H1 (cell line): Measurements from ENCODE around the gene METTL1.

Experiments used
- EZH2 ChIP-seq: fragments of 200-600 bp; sonication (generic); IDR thresholded peaks from 2 replicates; pipeline ENCODE4 v1.7.1; 2012; ENCODE audit warnings: low read depth, mild to moderate bottlenecking, moderate library complexity, low read length, inconsistent platforms; ENCODE audit not compliant: severe bottlenecking
- GABPA ChIP-seq: IDR thresholded peaks from 2 replicates; pipeline ENCODE4 v1.6.1; 2011; ENCODE audit warnings: mild to moderate bottlenecking, low read length, moderate library complexity, borderline replicate concordance; ENCODE audit not compliant: insufficient read depth
- HDAC6 ChIP-seq: IDR thresholded peaks from one replicate; pipeline ENCODE4 v1.7.1; 2012; ENCODE audit warnings: low read depth, mild to moderate bottlenecking, inconsistent platforms, low read length, moderate library complexity
- JUN ChIP-seq: IDR thresholded peaks from 2 replicates; pipeline ENCODE4 v1.6.1; 2011; ENCODE audit warnings: low read depth, mild to moderate bottlenecking, improper control_type of control experiment, low read length
- PHF8 ChIP-seq: fragments of 200-600 bp; sonication (generic); conservative IDR thresholded peaks from 2 replicates; pipeline ENCODE4 v1.7.1; 2012; ENCODE audit warnings: low read depth, mild to moderate bottlenecking, inconsistent platforms, low read length, moderate library complexity
- POLR2A ChIP-seq, 2 experiments: IDR thresholded peaks; 1 replicate in 1 of 2; 2 replicates in 1 of 2; pipeline ENCODE4 v1.6.1; 2011; ENCODE audit warnings: low read depth in 2 of 2, low read length in 2 of 2, mild to moderate bottlenecking in 2 of 2; ENCODE audit errors: control extremely low read depth in 1 of 2
- SAP30 ChIP-seq: fragments of 300-600 bp; sonication (generic); IDR thresholded peaks from 2 replicates; pipeline ENCODE4 v1.7.1; 2012; ENCODE audit warnings: low read length, moderate library complexity, mild to moderate bottlenecking, inconsistent platforms; ENCODE audit not compliant: insufficient read depth, insufficient replicate concordance
- SIN3A ChIP-seq, 2 experiments: IDR thresholded peaks in 1 of 2; conservative IDR thresholded peaks in 1 of 2; 2 replicates each; pipeline ENCODE4 v1.6.1; 2011 to 2012; ENCODE audit warnings: low read length in 2 of 2, improper control_type of control experiment in 1 of 2, low read depth in 1 of 2, mild to moderate bottlenecking in 1 of 2
- SP4 ChIP-seq: IDR thresholded peaks from 2 replicates; pipeline ENCODE4 v1.6.1; 2012; ENCODE audit warnings: low read length, inconsistent platforms
- TF ChIP-seq, protein P1 (sequence below), 3 experiments: IDR thresholded peaks; 1 replicate in 2 of 3; 2 replicates in 1 of 3; pipeline versions ENCODE4 v1.5.1 to v1.6.1; 2011; ENCODE audit warnings: low read length in 3 of 3, mild to moderate bottlenecking in 3 of 3, inconsistent platforms in 2 of 3, low read depth in 1 of 3, moderate library complexity in 1 of 3; ENCODE audit not compliant: insufficient read depth in 1 of 3; ENCODE audit errors: control extremely low read depth in 1 of 3
- TF ChIP-seq, protein P2 (sequence below): IDR thresholded peaks from 2 replicates; pipeline ENCODE4 v1.6.1; 2012; ENCODE audit warnings: inconsistent platforms
- TF ChIP-seq, protein P3 (sequence below): fragments of 300-600 bp; sonication (generic); IDR thresholded peaks from 2 replicates; pipeline ENCODE4 v1.7.1; 2012; ENCODE audit warnings: low read length, moderate library complexity, mild to moderate bottlenecking, inconsistent platforms; ENCODE audit not compliant: insufficient replicate concordance
- TF ChIP-seq, protein P4 (sequence below): IDR thresholded peaks from 2 replicates; pipeline ENCODE4 v1.6.1; 2011; ENCODE audit warnings: low read depth, mild to moderate bottlenecking, low read length; ENCODE audit not compliant: insufficient read depth

DNA sequence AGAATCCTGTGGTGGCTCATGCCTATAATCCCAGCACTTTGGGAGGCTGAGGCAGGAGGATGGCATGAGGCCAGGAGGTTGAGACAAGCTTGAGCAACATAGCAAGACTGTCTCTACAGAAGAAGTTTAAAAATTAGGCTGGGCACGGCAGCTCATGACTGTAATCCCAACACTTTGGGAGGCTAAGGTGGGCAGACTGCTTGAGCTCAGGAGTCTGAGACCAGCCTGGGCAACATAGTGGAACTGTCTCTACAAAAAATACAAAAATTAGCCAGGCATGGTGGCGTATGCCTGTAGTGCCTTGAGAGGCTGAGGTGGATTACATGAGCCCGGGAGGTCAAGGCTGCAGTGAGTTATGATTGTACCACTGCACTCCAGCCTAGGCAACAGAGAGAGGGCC lies 4.0 kb downstream of the METTL1 start:
- TF ChIP-seq POLR2A (IDR thresholded peaks at IDR 0.05; ENCODE audit: control extremely low read depth in 1 of 2, low read depth in 2 of 2, low read length in 2 of 2) (no peak), JUN (no peak), EZH2 (no peak), GABPA (no peak), PHF8 (no peak), SIN3A (conservative IDR thresholded peaks at IDR 0.05 in 1 of 2, IDR thresholded peaks at IDR 0.05 in 1 of 2; ENCODE audit: low read depth in 1 of 2, low read length in 2 of 2) (no peak), SP4 (no peak), SAP30 (no peak), HDAC6 (no peak)
- TF ChIP-seq, protein P1, sequence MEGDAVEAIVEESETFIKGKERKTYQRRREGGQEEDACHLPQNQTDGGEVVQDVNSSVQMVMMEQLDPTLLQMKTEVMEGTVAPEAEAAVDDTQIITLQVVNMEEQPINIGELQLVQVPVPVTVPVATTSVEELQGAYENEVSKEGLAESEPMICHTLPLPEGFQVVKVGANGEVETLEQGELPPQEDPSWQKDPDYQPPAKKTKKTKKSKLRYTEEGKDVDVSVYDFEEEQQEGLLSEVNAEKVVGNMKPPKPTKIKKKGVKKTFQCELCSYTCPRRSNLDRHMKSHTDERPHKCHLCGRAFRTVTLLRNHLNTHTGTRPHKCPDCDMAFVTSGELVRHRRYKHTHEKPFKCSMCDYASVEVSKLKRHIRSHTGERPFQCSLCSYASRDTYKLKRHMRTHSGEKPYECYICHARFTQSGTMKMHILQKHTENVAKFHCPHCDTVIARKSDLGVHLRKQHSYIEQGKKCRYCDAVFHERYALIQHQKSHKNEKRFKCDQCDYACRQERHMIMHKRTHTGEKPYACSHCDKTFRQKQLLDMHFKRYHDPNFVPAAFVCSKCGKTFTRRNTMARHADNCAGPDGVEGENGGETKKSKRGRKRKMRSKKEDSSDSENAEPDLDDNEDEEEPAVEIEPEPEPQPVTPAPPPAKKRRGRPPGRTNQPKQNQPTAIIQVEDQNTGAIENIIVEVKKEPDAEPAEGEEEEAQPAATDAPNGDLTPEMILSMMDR (IDR thresholded peaks at IDR 0.05; ENCODE audit: control extremely low read depth in 1 of 3, insufficient read depth in 1 of 3, low read depth in 1 of 3, low read length in 3 of 3), result no peak
- TF ChIP-seq, protein P2, sequence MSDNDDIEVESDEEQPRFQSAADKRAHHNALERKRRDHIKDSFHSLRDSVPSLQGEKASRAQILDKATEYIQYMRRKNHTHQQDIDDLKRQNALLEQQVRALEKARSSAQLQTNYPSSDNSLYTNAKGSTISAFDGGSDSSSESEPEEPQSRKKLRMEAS, result no peak
- TF ChIP-seq, protein P3, sequence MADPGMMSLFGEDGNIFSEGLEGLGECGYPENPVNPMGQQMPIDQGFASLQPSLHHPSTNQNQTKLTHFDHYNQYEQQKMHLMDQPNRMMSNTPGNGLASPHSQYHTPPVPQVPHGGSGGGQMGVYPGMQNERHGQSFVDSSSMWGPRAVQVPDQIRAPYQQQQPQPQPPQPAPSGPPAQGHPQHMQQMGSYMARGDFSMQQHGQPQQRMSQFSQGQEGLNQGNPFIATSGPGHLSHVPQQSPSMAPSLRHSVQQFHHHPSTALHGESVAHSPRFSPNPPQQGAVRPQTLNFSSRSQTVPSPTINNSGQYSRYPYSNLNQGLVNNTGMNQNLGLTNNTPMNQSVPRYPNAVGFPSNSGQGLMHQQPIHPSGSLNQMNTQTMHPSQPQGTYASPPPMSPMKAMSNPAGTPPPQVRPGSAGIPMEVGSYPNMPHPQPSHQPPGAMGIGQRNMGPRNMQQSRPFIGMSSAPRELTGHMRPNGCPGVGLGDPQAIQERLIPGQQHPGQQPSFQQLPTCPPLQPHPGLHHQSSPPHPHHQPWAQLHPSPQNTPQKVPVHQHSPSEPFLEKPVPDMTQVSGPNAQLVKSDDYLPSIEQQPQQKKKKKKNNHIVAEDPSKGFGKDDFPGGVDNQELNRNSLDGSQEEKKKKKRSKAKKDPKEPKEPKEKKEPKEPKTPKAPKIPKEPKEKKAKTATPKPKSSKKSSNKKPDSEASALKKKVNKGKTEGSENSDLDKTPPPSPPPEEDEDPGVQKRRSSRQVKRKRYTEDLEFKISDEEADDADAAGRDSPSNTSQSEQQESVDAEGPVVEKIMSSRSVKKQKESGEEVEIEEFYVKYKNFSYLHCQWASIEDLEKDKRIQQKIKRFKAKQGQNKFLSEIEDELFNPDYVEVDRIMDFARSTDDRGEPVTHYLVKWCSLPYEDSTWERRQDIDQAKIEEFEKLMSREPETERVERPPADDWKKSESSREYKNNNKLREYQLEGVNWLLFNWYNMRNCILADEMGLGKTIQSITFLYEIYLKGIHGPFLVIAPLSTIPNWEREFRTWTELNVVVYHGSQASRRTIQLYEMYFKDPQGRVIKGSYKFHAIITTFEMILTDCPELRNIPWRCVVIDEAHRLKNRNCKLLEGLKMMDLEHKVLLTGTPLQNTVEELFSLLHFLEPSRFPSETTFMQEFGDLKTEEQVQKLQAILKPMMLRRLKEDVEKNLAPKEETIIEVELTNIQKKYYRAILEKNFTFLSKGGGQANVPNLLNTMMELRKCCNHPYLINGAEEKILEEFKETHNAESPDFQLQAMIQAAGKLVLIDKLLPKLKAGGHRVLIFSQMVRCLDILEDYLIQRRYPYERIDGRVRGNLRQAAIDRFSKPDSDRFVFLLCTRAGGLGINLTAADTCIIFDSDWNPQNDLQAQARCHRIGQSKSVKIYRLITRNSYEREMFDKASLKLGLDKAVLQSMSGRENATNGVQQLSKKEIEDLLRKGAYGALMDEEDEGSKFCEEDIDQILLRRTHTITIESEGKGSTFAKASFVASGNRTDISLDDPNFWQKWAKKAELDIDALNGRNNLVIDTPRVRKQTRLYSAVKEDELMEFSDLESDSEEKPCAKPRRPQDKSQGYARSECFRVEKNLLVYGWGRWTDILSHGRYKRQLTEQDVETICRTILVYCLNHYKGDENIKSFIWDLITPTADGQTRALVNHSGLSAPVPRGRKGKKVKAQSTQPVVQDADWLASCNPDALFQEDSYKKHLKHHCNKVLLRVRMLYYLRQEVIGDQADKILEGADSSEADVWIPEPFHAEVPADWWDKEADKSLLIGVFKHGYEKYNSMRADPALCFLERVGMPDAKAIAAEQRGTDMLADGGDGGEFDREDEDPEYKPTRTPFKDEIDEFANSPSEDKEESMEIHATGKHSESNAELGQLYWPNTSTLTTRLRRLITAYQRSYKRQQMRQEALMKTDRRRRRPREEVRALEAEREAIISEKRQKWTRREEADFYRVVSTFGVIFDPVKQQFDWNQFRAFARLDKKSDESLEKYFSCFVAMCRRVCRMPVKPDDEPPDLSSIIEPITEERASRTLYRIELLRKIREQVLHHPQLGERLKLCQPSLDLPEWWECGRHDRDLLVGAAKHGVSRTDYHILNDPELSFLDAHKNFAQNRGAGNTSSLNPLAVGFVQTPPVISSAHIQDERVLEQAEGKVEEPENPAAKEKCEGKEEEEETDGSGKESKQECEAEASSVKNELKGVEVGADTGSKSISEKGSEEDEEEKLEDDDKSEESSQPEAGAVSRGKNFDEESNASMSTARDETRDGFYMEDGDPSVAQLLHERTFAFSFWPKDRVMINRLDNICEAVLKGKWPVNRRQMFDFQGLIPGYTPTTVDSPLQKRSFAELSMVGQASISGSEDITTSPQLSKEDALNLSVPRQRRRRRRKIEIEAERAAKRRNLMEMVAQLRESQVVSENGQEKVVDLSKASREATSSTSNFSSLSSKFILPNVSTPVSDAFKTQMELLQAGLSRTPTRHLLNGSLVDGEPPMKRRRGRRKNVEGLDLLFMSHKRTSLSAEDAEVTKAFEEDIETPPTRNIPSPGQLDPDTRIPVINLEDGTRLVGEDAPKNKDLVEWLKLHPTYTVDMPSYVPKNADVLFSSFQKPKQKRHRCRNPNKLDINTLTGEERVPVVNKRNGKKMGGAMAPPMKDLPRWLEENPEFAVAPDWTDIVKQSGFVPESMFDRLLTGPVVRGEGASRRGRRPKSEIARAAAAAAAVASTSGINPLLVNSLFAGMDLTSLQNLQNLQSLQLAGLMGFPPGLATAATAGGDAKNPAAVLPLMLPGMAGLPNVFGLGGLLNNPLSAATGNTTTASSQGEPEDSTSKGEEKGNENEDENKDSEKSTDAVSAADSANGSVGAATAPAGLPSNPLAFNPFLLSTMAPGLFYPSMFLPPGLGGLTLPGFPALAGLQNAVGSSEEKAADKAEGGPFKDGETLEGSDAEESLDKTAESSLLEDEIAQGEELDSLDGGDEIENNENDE, result no peak
- TF ChIP-seq, protein P4, sequence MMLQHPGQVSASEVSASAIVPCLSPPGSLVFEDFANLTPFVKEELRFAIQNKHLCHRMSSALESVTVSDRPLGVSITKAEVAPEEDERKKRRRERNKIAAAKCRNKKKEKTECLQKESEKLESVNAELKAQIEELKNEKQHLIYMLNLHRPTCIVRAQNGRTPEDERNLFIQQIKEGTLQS, result no peak
